ENCODE measurements around the gene IGFBP6. TPM values are rescaled to one million over a fixed set of nuclear protein-coding genes. Genes with fewer than 3 reads are reported as not detected.

IGFBP6 gene
- total and polyA plus RNA-seq, 9 of the 15 experiments (the other 6 are each of a cell fraction or from before 2014, with no cell fraction given): 0.15 to 1.4 (median 0.54) TPM

- TF ChIP-seq ZNF407 (IDR thresholded peaks at IDR 0.05; ENCODE audit: low read depth) (no peak), CEBPZ (IDR thresholded peaks at IDR 0.05; ENCODE audit: borderline replicate concordance, low read depth, low read length) (no peak), CUX1 (CRISPR knock-in tag; IDR thresholded peaks at IDR 0.05) (no peak), CTCF (IDR thresholded peaks at IDR 0.05 in 2 of 3, conservative IDR thresholded peaks at IDR 0.05 in 1 of 3; ENCODE audit: insufficient read depth in 2 of 3, low read depth in 1 of 3, low read length in 3 of 3) (0 out of 6 replicates have a peak, but pooled peaks of 1 of the 3 experiments have one; percentile 6), POLR2H (tag; IDR thresholded peaks at IDR 0.05; ENCODE audit: low read depth) (no peak)
These were observed 35.2 kb upstream of the IGFBP6 start (continued) for GRCh38 chr12:53062011-53062961.
